DMS153 (cell line): ENCODE results near the gene MAP3K3.

ENCODE experiments used
- DNase-seq: peaks from one replicate; lab custom pipeline; 2025; lab: John Stamatoyannopoulos, UW

MAP3K3 gene

GRCh38 chr17:63621684-63622573 lies at the start of gene MAP3K3:
Gene MAP3K3, plus strand, starts transcription at chr17:63622417. Its CDS starts 343 bp downstream, at chr17:63622760.
- peak; percentile 100 for DNase-seq

DNA sequence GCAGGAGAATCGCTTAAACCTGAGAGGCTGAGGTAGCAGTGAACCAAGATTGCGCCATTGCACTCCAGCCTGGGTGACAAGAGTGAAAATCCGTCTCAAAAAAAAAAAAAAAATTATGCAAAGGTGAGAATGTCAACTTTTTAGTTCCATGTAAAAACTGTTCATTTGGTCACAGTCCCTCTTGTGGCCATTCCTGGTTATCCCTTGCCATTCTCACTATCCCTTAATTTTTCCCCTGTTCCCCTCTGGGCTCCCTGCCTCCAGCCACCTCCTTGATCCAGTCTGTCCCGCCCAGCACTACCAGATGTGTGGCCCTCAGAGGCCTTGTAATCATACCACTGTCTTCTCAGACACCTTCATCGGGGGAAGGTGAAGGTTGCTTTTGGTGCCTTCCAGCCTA lies 48.6 kb upstream of the MAP3K3 start:
- DNase-seq, result no peak

GRCh38 chr17:63578027-63578768 lies 44.0 kb upstream of the MAP3K3 start:
- no peak for DNase-seq

DNA sequence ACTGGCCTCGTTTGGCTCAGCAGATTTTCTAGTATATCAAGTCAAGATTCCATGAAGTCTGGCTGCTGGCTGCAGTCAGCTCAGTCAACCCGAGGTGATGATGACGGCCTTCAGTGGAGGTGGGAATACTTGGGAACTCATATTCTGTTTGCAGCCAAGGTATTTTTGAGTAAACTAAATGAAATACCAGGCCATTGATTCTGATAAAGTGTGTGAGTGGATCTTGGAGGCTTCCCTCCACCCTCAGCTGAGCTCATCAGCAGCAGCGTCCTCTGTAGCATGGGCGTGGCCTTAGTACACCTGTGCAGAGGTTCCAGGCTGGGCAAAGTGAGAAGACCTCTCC lies 43.5 kb upstream of the MAP3K3 start:
- DNase-seq, result no peak

DNA sequence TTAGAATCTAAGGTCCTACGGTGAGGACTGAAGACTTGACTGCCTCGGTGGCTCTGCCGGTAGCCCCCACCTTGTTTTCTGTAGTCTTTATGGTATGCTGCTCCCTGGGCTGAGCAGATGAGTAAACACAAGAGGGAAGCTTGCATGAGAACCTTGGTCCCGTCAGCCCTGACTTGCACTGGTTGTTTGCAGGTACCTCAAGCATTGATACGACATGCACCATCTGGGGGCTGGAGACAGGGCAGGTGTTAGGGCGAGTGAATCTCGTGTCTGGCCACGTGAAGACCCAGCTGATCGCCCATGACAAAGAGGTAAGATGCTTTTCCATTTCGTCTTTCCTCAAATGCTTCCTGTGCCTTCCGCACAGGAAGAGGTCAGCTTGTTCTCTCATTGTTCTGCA lies 42.6 kb upstream of the MAP3K3 start:
- no peak for DNase-seq

GRCh38 chr17:63587770-63588169 lies 34.4 kb upstream of the MAP3K3 start:
- no peak for DNase-seq

DNA sequence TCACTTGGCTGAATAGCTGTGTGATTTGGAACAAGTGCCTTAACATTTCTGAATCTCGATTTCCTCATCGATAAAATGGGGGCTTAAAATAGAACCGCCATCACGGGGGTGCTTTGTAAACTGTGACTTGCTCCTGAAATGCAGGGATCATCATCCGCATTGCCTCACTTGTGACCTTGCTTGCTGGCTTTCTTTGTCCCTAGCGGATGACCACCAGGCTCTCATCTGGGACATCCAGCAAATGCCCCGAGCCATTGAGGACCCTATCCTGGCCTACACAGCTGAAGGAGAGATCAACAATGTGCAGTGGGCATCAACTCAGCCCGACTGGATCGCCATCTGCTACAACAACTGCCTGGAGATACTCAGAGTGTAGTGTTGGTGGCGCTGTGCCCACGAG lies 33.4 kb upstream of the MAP3K3 start:
- DNase-seq, result no peak

DNA sequence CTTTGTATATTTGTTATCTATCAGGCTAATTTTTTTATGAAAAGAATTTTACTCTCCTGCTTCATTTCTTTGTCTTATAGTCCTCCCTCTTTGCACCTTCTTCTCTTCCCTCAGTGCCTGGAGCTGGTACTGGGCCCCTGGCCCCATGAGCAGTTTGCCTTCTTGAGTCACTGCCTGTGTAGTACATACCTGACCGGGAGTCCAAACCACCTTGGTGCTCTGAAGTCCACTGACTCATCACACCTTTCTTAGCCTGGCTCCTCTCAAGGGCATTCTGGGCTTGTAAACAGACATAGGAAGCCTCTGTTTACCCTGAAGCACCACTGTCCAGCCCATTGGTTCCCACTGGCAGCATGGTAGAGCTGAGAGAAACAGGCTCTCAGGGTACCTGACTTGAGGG lies 32.6 kb upstream of the MAP3K3 start:
- DNase-seq, result no peak

- no peak for DNase-seq
These were observed 29.4 kb upstream of the MAP3K3 start for GRCh38 chr17:63592797-63593196.

DNA sequence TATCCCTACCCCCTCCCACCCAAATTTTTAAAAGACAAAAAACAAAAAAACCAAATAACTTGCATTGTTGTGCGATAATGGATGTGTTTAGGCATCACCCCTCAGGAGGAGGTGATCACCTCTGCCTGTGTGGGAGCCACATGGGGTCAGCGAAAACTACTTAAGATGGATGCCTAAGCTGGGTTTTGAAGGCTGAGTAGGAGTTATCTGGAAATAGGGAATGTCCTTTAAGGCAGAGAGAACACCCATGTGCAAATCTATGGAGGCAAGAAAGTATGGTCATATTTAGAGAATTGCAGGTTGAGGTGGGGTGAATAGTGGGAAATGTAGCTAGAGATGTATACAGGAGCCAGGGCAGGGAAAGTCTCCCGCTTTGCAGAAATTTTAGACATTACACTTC lies 27.1 kb upstream of the MAP3K3 start:
- no peak for DNase-seq

- DNase-seq, result no peak
These were observed 25.2 kb upstream of the MAP3K3 start for GRCh38 chr17:63596856-63597586.

- DNase-seq, result no peak
These were observed 23.9 kb upstream of the MAP3K3 start for GRCh38 chr17:63598281-63598680.

GRCh38 chr17:63600569-63601438 lies 21.4 kb upstream of the MAP3K3 start, which contains the start of gene TACO1:
Gene TACO1, plus strand, starts transcription at chr17:63600895. Its CDS starts 189 bp downstream, at chr17:63601084.
- peak; percentile 49 for DNase-seq

GRCh38 chr17:63601439-63602371 lies 20.5 kb upstream of the MAP3K3 start:
- DNase-seq, result no peak

GRCh38 chr17:63609816-63610573 lies 12.2 kb upstream of the MAP3K3 start:
- no peak for DNase-seq

GRCh38 chr17:63610854-63611253 lies 11.4 kb upstream of the MAP3K3 start:
- DNase-seq, result no peak

GRCh38 chr17:63611354-63611753 lies 10.9 kb upstream of the MAP3K3 start:
- DNase-seq, result no peak

DNA sequence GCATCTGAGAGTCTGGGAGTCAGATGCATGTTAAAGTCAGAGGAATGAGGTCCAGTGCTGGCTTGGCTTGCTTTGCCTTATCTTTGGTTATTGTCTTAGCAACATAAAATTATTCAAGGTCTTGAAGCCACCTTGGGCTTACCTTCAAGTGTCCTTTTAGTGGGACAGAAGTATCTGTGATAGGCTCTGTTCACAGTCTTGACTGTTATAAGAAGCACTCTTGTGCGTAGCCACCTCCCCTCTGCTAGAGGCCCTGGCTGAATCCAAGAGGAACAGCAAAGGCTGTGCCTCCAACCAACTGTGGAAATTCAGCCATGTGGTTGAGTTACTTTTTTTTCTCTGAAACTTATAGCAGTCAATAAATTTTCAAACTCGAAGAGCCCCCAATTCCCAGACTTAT lies 8.6 kb upstream of the MAP3K3 start:
- DNase-seq, result no peak

DNA sequence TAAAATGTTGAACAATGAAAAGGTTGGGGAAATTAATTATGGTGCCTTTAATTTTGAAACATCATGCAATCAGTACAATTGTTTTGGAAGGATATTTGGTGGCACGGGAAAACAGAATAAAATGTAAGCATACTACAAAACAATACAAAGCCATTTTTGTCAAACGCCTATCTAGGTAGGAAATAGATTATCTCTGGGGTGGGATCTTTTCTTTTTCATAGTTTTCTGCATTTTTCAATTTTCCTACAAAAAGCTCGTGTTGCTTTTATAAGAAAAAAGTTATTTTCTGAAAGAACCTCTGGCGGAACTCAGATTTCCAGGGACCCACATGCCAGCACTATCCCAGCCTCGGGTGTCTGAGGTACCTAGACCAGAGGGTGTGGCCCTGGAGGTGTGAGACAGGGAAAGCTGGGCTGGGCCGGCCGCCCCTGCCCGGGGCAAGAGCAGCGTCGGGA lies 961 bp upstream of the MAP3K3 start:
- DNase-seq, result no peak
